Body of pancreas (tissue), 4 donors: Measurements from ENCODE around the gene ZFAND3.

Experiments
- CTCF ChIP-seq, 7 experiments: fragments of 450-650 bp in 4 of 7; fragments of 200-600 bp in 3 of 7; sonication (generic) in 3 of 7; IDR thresholded peaks; one replicate each; pipeline ENCODE4 v1.5.1; 2016 to 2019; ENCODE audit warnings: antibody characterized with exemption in 7 of 7
- POLR2A ChIP-seq, 3 donors: fragments of 450-650 bp; IDR thresholded peaks; one replicate each; pipeline ENCODE4 v1.6.1; 2016; ENCODE audit warnings: antibody characterized with exemption in 3 of 3, mild to moderate bottlenecking in 2 of 3

DNA sequence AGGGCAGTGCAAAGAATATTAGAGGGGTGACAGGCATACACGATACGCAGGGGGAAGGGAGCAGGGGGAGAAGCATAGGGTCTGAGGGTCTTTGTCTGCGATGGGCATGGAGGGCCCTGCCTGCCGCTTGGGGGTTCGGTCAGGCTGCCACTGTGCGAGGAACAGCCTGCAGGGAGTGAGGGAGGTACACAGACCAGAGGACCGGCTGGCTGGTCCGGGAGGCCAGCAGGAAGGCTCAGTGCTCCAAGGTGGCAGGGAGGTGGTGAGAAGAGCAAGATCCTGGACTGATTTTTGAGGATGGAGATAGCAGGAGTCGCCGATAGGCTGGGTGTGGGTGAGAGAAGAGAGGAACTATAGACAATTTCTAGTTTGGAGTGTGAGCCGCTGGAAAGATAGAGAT, 338.4 kb downstream of the ZFAND3 start:
- no peak for TF ChIP-seq CTCF (IDR thresholded peaks at IDR 0.05)
- TF ChIP-seq POLR2A (IDR thresholded peaks at IDR 0.05), result no peak
